Esophagus muscularis mucosa (tissue), 4 donors: Measurements from ENCODE around the gene SEMA6C. TPM values are rescaled to one million over a fixed set of nuclear protein-coding genes. Genes with fewer than 3 reads are reported as not detected.

Source experiments
- DNase-seq: peaks from one replicate; pipeline ENCODE4 v3.0.0-alpha.2; 2017; ENCODE audit errors: extremely low spot score
- H3K27ac ChIP-seq, 4 donors: fragments of 200-600 bp; sonication (generic); replicated peaks in 1 of 4; 1 replicate in 3 of 4; 2 replicates in 1 of 4; pipeline ENCODE4 v1.5.1; 2016 to 2019; ENCODE audit warnings: mild to moderate bottlenecking in 1 of 4
- H3K27me3 ChIP-seq, 4 donors: fragments of 200-600 bp; sonication (generic); one replicate each; pipeline versions ENCODE4 v1.5.1 to v1.6.0; 2016 to 2019
- H3K36me3 ChIP-seq, 4 donors: fragments of 200-600 bp; sonication (generic); one replicate each; pipeline ENCODE4 v1.5.1; 2016 to 2019
- H3K4me1 ChIP-seq, 4 donors: fragments of 200-600 bp; sonication (generic); one replicate each; pipeline ENCODE4 v1.5.1; 2016 to 2019
- H3K4me3 ChIP-seq, 4 donors: fragments of 200-600 bp; sonication (generic); 1 replicate in 2 of 4; 2 replicates in 2 of 4; pipeline ENCODE4 v1.5.1; 2016 to 2019; ENCODE audit warnings: mild to moderate bottlenecking in 4 of 4, moderate library complexity in 1 of 4
- H3K9me3 ChIP-seq, 4 donors: fragments of 200-600 bp; sonication (generic); 1 replicate in 3 of 4; 2 replicates in 1 of 4; pipeline ENCODE4 v1.5.1; 2016 to 2019
- CTCF ChIP-seq, 3 experiments: fragments of 200-600 bp in 2 of 3; fragments of 450-650 bp in 1 of 3; sonication (generic) in 2 of 3; IDR thresholded peaks; one replicate each; pipeline ENCODE4 v1.5.1; 2017 to 2019; ENCODE audit warnings: antibody characterized with exemption in 3 of 3, mild to moderate bottlenecking in 2 of 3, moderate library complexity in 1 of 3
- EP300 ChIP-seq: sonication (generic); formaldehyde crosslinking; IDR thresholded peaks from one replicate; pipeline ENCODE4 v1.6.1; 2017; ENCODE audit warnings: antibody characterized with exemption
- POLR2A ChIP-seq: fragments of 450-650 bp; IDR thresholded peaks from one replicate; pipeline ENCODE4 v1.6.1; 2017; ENCODE audit warnings: antibody characterized with exemption, moderate library complexity, mild to moderate bottlenecking, low read depth
- POLR2AphosphoS5 ChIP-seq, 2 donors: sonication (generic); formaldehyde crosslinking; IDR thresholded peaks; one replicate each; pipeline ENCODE4 v1.6.1; 2017; ENCODE audit warnings: antibody characterized with exemption in 2 of 2
- WGBS: methylation state at CpG from one replicate; pipeline ENCODE4 v1.1.5; 2018; 5-methylcytosine and 5-hydroxymethylcytosine counted together
- intact Hi-C: fragments of 100-400 bp; cut with DNase I; formaldehyde crosslinking; loops from one replicate; pipeline ENCODE4 v1.15.1; 2023
- total RNA-seq, 4 donors: library from RNA; depleted of rRNA; stranded (reverse); fragments of >200 nt; gene quantifications; one replicate each; pipeline versions ENCODE4 v1.1.0 to v1.2.1, GENCODE V29; 2016

The SEMA6C gene
- total RNA-seq, 4 donors from 2014 or later, result 5.3 to 12.2 (median 7.3) TPM

GRCh38 chr1:151137789-151138188 lies 8.6 kb downstream of the SEMA6C start:
- Histone ChIP-seq H3K36me3 (peaks cover 3 to 67% (median 62%) of the 10 kb centered on the region in 4 donors), H3K4me3 (no peak overlapping the region), H3K27ac (no peak overlapping the region), H3K27me3 (no peaks in the 10 kb centered on the region), H3K4me1 (peaks cover 7 to 9% (median 8%) of the 10 kb centered on the region in 4 donors), H3K9me3 (no peaks in the 10 kb centered on the region)
- 91% methylated on average over 7 of the region's 7 CpGs for WGBS
- TF ChIP-seq CTCF (IDR thresholded peaks at IDR 0.05) (no peak), POLR2AphosphoS5 (IDR thresholded peaks at IDR 0.05) (no peak), EP300 (no peak), POLR2A (no peak)
- intact Hi-C loops, result no loop called here
- DNase-seq, result no peak

GRCh38 chr1:151135433-151136385 lies 10.7 kb downstream of the SEMA6C start:
- DNase-seq, result no peak
- Histone ChIP-seq H3K4me3 (no peak overlapping the region), H3K27me3 (no peaks in the 10 kb centered on the region), H3K4me1 (peaks cover 0 to 24% (median 18%) of the 10 kb centered on the region in 4 donors), H3K36me3 (peaks cover 0 to 67% (median 58%) of the 10 kb centered on the region in 4 donors), H3K27ac (no peak overlapping the region), H3K9me3 (no peaks in the 10 kb centered on the region)
- intact Hi-C loops, result no loop called here
- TF ChIP-seq POLR2AphosphoS5 (IDR thresholded peaks at IDR 0.05), result no peak
- TF ChIP-seq CTCF (IDR thresholded peaks at IDR 0.05), result no peak
- TF ChIP-seq EP300, result no peak
- TF ChIP-seq POLR2A, result no peak
- WGBS, result 82% methylated on average over 12 of the region's 12 CpGs

DNA sequence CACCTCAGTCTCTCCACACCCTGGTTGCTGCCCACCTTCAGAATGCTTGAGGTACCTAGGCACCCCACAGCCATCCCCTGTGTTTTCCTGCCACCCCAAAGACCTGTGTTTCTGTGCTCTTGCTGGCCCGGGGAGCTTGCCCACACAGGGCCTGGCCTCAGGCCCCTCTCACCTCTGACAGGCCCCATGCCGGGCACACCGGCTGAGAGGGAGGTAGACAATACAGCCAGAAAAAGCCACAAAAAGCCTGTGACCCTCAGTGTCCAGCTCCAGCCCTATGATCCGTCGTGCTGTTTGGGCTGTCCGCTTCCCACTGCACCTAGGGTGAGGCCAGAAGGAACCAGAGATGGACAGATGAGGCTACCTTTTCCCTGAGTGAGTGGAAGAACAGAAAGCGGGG lies 11.4 kb downstream of the SEMA6C start:
- DNase-seq, result no peak

DNA sequence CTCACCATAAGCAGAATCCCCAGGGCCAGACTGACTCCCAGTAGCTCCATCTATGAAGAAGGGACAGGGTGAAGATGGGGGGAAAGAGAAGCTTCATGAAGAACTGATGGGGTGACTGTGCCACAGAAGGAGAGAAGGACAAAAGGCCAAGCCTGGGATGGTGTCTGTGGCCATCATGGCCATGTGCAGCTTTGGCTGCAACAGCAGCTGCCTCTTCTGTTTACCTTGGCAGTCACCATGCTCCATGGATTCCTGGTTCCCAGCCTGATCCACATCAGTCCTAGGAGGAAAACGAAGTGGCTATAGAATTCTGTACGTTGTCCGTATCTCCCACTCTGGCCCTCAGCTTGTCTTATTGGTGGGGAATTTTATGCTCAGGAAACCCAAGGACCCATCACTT lies 12.0 kb downstream of the SEMA6C start:
- 61% methylated on average over 3 of the region's 3 CpGs for WGBS
- intact Hi-C loops, result no loop called here
- Histone ChIP-seq H3K36me3 (peaks cover 0 to 60% (median 50%) of the 10 kb centered on the region in 4 donors), H3K9me3 (no peaks in the 10 kb centered on the region), H3K27me3 (no peaks in the 10 kb centered on the region), H3K4me1 (peaks cover 0 to 30% (median 22%) of the 10 kb centered on the region in 4 donors), H3K27ac (no peak overlapping the region), H3K4me3 (no peak overlapping the region)
- TF ChIP-seq POLR2A, result no peak
- no peak for TF ChIP-seq CTCF (IDR thresholded peaks at IDR 0.05)
- TF ChIP-seq EP300, result no peak
- no peak for TF ChIP-seq POLR2AphosphoS5 (IDR thresholded peaks at IDR 0.05)
- no peak for DNase-seq

More for the DNA sequence above, 11.4 kb downstream of the SEMA6C start:
- Histone ChIP-seq H3K9me3 (no peaks in the 10 kb centered on the region), H3K27ac (no peak overlapping the region), H3K4me1 (peaks cover 0 to 30% (median 22%) of the 10 kb centered on the region in 4 donors), H3K4me3 (no peak overlapping the region), H3K36me3 (peaks cover 0 to 66% (median 56%) of the 10 kb centered on the region in 4 donors), H3K27me3 (no peaks in the 10 kb centered on the region)
- 97% methylated on average over 7 of the region's 7 CpGs for WGBS
- TF ChIP-seq CTCF (IDR thresholded peaks at IDR 0.05) (no peak), EP300 (no peak), POLR2AphosphoS5 (IDR thresholded peaks at IDR 0.05) (no peak), POLR2A (no peak)
- intact Hi-C loops, result no loop called here
